CD8-positive, alpha-beta memory T cell (primary cell): ENCODE data around the gene DYNC2H1. TPM values are rescaled to one million over a fixed set of nuclear protein-coding genes. Genes with fewer than 3 reads are reported as not detected.

Experiments
- CTCF ChIA-PET: fragments of 350-600 bp; sonication (Branson Sonifier 250); formaldehyde crosslinking; loops from one replicate; lab custom pipeline; 2021; ENCODE audit warnings: antibody characterized with exemption; lab: Charles Lee
- POLR2A ChIA-PET: fragments of 350-600 bp; sonication (Branson Sonifier 250); formaldehyde crosslinking; loops from one replicate; lab custom pipeline; 2021; ENCODE audit warnings: antibody characterized with exemption; lab: Charles Lee
- DNase-seq, 5 donors: peaks; one replicate each; pipeline versions ENCODE4 v3.0.0 to v3.0.0-alpha.2; 2020 to 2022; ENCODE audit warnings: mixed read lengths in 1 of 5
- H3K27ac ChIP-seq: one replicate; pipeline ENCODE4 v1.7.0; 2013; ENCODE audit warnings: low read depth, mild to moderate bottlenecking, low read length, moderate library complexity
- H3K27me3 ChIP-seq: 2 replicates; pipeline ENCODE4 v1.7.0; 2013; ENCODE audit warnings: low read length, mild to moderate bottlenecking; ENCODE audit not compliant: insufficient read depth, poor library complexity, severe bottlenecking
- H3K36me3 ChIP-seq: 2 replicates; pipeline ENCODE4 v1.7.0; 2013; ENCODE audit warnings: mild to moderate bottlenecking, low read length, moderate library complexity; ENCODE audit not compliant: insufficient read depth
- H3K4me1 ChIP-seq: 2 replicates; pipeline ENCODE4 v1.7.0; 2013; ENCODE audit warnings: mild to moderate bottlenecking, low read length, moderate library complexity; ENCODE audit not compliant: insufficient read depth
- H3K4me3 ChIP-seq: 2 replicates; pipeline ENCODE4 v1.7.0; 2013; ENCODE audit warnings: mild to moderate bottlenecking, low read length
- H3K9me3 ChIP-seq: 2 replicates; pipeline ENCODE4 v1.7.0; 2013; ENCODE audit warnings: mild to moderate bottlenecking, low read length
- H3K27ac Mint-ChIP-seq, 8 donors: one replicate each; pipeline ENCODE4 v1.8.0; 2020 to 2021; ENCODE audit warnings: mixed read lengths in 8 of 8, mild to moderate bottlenecking in 6 of 8, inconsistent platforms in 3 of 8, moderate library complexity in 3 of 8
- H3K27me3 Mint-ChIP-seq, 2 donors: one replicate each; pipeline ENCODE4 v1.8.0; 2020 to 2021; ENCODE audit warnings: mixed read lengths in 2 of 2, mild to moderate bottlenecking in 1 of 2, moderate library complexity in 1 of 2
- H3K36me3 Mint-ChIP-seq, 3 donors: one replicate each; pipeline ENCODE4 v1.8.0; 2020 to 2021; ENCODE audit warnings: mixed read lengths in 3 of 3, inconsistent platforms in 1 of 3, mild to moderate bottlenecking in 1 of 3
- H3K4me1 Mint-ChIP-seq, 3 donors: one replicate each; pipeline ENCODE4 v1.8.0; 2020 to 2021; ENCODE audit warnings: mixed read lengths in 3 of 3, inconsistent platforms in 1 of 3, mild to moderate bottlenecking in 1 of 3
- H3K4me3 Mint-ChIP-seq, 7 donors: one replicate each; pipeline ENCODE4 v1.8.0; 2020 to 2021; ENCODE audit warnings: mixed read lengths in 7 of 7, mild to moderate bottlenecking in 6 of 7, moderate library complexity in 4 of 7, inconsistent platforms in 2 of 7
- H3K9me3 Mint-ChIP-seq, 5 donors: one replicate each; pipeline ENCODE4 v1.8.0; 2020 to 2022; ENCODE audit warnings: mixed read lengths in 5 of 5, mild to moderate bottlenecking in 3 of 5, moderate library complexity in 2 of 5, inconsistent platforms in 1 of 5
- polyA plus RNA-seq: library from polyadenylated mRNA; unstranded; fragments of 300-500 nt; fragmentation: Illumina TruSeq; gene quantifications from one replicate; pipeline ENCODE4 v1.2.3, GENCODE V29; 2021
- total RNA-seq, 2 experiments: library from RNA; stranded (reverse); gene quantifications; one replicate each; pipeline ENCODE4 v1.2.3, GENCODE V29; 2021

Gene DYNC2H1
- total and polyA plus RNA-seq, 3 experiments from 2014 or later: 1.1 to 2.9 (median 2.4) TPM

DNA sequence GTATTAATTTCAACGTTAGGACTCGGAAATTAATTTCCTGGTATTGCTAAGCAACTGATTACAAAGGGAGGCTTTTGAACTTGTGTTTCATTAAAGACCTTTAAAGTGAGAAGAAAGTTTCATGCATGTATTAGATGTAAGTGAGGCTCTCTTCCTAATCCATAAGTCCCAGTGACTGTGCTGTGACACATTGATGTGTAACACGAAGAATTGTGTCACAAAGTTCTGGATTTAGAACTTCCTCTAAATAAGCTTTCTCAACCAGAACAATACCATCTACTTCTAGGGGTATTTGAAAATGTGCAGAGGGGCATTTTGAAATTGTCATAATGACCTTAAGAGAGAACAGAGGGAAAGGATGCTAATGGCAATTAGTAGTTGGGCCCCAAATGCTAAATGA is 31.7 kb upstream of the DYNC2H1 start:
- Histone ChIP-seq H3K27me3 (no peaks in the 10 kb centered on the region), H3K27ac (no peak overlapping the region), H3K4me1 (no peaks in the 10 kb centered on the region), H3K36me3 (no peaks in the 10 kb centered on the region), H3K4me3 (no peak overlapping the region), H3K9me3 (no peaks in the 10 kb centered on the region)
- H3K4me3 Mint-ChIP-seq: no peak overlapping the region
- POLR2A ChIA-PET: interaction anchor here (0.6 kb wide), 1 partner anchor 763 kb away, joined by 3 read pairs; no protein-coding TSS in a partner anchor
- H3K4me1 Mint-ChIP-seq: peaks cover 3 to 8% (median 4%) of the 10 kb centered on the region in 3 donors
- no peak overlapping the region for H3K27ac Mint-ChIP-seq
- CTCF ChIA-PET: no interaction called here
- H3K36me3 Mint-ChIP-seq: peaks cover 19 to 78% (median 21%) of the 10 kb centered on the region in 3 donors
- H3K9me3 Mint-ChIP-seq: no peaks in the 10 kb centered on the region
- DNase-seq: no peak
- H3K27me3 Mint-ChIP-seq: no peaks in the 10 kb centered on the region

DNA sequence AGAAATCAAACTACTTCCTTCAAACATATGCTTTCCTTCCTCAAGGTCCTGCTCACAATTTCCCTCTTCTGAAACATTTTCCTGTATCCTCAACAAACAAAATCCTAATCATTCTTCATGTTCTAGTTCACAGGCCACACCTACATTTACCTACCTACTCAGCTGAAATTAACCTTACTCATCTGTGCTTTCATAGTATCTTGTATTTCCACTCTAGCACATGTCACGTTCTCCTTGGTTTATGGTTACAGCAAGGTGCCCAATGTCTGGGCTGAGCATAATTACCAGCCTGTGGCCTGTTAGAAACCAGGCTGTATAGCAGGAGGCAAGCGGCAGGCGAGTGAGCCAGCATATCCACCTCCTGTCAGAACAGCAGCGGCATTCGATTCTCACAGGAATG is 30.5 kb upstream of the DYNC2H1 start:
- POLR2A ChIA-PET: no interaction called here
- Mint-ChIP-seq H3K9me3 (no peaks in the 10 kb centered on the region), H3K27ac (peak overlapping the region in 2 of 8 donors; percentile 0 to 24), H3K4me3 (no peak overlapping the region), H3K27me3 (no peaks in the 10 kb centered on the region), H3K36me3 (peaks cover 19 to 78% (median 21%) of the 10 kb centered on the region in 3 donors), H3K4me1 (peaks cover 2 to 4% (median 3%) of the 10 kb centered on the region in 3 donors)
- no peaks in the 10 kb centered on the region for H3K4me1 ChIP-seq
- no peaks in the 10 kb centered on the region for H3K27me3 ChIP-seq
- H3K27ac ChIP-seq: no peak overlapping the region
- H3K4me3 ChIP-seq: no peak overlapping the region
- no peak for DNase-seq
- CTCF ChIA-PET: no interaction called here
- H3K9me3 ChIP-seq: no peaks in the 10 kb centered on the region
- H3K36me3 ChIP-seq: no peaks in the 10 kb centered on the region

DNA sequence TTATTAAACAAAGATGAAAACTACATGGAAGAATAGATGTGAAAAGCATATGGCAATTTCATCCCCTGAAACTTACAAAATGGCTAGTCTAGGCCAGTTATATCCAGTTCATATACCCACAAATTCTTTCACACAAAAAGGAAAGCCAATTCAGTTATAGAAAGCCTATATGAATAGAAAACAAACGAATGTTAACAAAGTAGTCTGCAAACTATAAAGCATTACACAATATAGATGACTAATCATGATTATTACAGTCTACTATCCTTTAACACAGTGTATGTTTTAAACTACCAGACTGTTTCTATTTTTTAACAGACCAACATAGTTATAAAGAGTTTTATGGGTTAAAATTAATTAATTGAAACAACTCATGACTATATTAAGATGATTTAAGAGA is 29.4 kb upstream of the DYNC2H1 start:
- Histone ChIP-seq H3K27me3 (no peaks in the 10 kb centered on the region), H3K4me3 (no peak overlapping the region), H3K36me3 (no peaks in the 10 kb centered on the region), H3K4me1 (no peaks in the 10 kb centered on the region), H3K27ac (no peak overlapping the region), H3K9me3 (no peaks in the 10 kb centered on the region)
- Mint-ChIP-seq H3K36me3 (peaks cover 19 to 79% (median 19%) of the 10 kb centered on the region in 3 donors), H3K27ac (no peak overlapping the region), H3K4me1 (peaks cover 0 to 12% (median 7%) of the 10 kb centered on the region in 3 donors), H3K4me3 (no peak overlapping the region), H3K27me3 (no peaks in the 10 kb centered on the region), H3K9me3 (no peaks in the 10 kb centered on the region)
- ChIA-PET CTCF (no interaction called here), POLR2A (no interaction called here)
- DNase-seq: no peak

DNA sequence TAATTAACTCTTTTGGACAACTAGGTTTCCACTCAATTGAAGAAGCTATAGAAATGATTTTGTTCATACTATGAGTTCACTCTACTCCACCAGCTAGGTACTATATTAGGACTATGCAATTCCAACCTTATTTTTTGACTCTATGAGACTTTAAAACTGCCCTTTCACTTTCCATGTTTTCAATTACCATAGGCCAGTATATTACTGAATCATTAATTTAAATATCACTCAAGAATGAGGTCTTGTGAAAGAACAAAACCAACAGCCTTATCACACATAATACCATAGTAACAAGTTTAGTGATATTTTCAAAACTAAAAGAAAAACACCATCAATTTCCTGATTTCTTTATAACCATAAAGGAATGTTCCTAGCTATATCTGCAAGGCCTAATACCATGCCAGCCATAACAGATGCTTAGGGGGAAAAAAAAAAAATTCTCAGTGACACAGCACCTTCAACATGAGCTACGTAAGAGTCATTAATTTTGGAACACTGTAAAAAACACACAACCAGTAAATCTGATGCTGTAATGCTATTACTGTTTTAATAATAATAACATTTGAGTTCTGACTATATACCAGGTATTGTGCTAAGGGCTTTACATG is 23.4 kb upstream of the DYNC2H1 start:
- no peaks in the 10 kb centered on the region for H3K9me3 ChIP-seq
- Mint-ChIP-seq H3K36me3 (peaks cover 3 to 46% (median 10%) of the 10 kb centered on the region in 3 donors), H3K4me1 (peaks cover 33 to 51% (median 40%) of the 10 kb centered on the region in 3 donors), H3K4me3 (no peak overlapping the region), H3K27me3 (no peaks in the 10 kb centered on the region), H3K27ac (peak overlapping the region in 1 of 8 donors; percentile 6), H3K9me3 (no peaks in the 10 kb centered on the region)
- H3K36me3 ChIP-seq: no peaks in the 10 kb centered on the region
- no peak for DNase-seq
- H3K4me1 ChIP-seq: peaks cover 8% of the 10 kb centered on the region
- H3K4me3 ChIP-seq: no peak overlapping the region
- CTCF ChIA-PET: no interaction called here
- no peak overlapping the region for H3K27ac ChIP-seq
- no peaks in the 10 kb centered on the region for H3K27me3 ChIP-seq
- POLR2A ChIA-PET: no interaction called here

DNA sequence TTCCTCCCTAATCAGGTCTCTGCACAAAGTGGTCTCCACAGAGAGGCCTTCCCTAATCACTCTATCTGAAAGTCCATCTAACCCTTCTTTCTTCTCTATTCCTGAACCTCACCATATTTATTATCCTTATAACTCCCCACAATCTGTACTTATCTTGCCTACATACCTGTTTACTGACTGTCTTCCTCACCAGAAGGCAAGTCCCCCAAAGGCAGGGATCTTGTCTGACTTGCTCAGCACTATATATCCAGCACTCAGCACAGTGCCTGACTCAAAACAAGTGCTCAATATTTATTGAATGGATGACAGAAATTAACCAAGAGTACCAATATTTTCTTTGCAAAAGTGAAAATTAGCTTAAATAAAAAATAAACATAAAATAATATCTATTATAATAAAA is 22.8 kb upstream of the DYNC2H1 start:
- Histone ChIP-seq H3K27ac (no peak overlapping the region), H3K4me3 (no peak overlapping the region), H3K36me3 (no peaks in the 10 kb centered on the region), H3K9me3 (no peaks in the 10 kb centered on the region), H3K27me3 (no peaks in the 10 kb centered on the region), H3K4me1 (peaks cover 11% of the 10 kb centered on the region)
- Mint-ChIP-seq H3K27ac (peak overlapping the region in 2 of 8 donors; percentile 48 to 70), H3K36me3 (peaks cover 3 to 44% (median 10%) of the 10 kb centered on the region in 3 donors), H3K4me1 (peaks cover 36 to 56% (median 45%) of the 10 kb centered on the region in 3 donors), H3K27me3 (no peaks in the 10 kb centered on the region), H3K9me3 (no peaks in the 10 kb centered on the region), H3K4me3 (peak overlapping the region in 1 of 7 donors; percentile 30)
- DNase-seq: no peak
- CTCF ChIA-PET: interaction anchor here (0.6 kb wide), 1 partner anchor 24 kb away, joined by 3 read pairs; no protein-coding TSS in a partner anchor
- POLR2A ChIA-PET: no interaction called here

DNA sequence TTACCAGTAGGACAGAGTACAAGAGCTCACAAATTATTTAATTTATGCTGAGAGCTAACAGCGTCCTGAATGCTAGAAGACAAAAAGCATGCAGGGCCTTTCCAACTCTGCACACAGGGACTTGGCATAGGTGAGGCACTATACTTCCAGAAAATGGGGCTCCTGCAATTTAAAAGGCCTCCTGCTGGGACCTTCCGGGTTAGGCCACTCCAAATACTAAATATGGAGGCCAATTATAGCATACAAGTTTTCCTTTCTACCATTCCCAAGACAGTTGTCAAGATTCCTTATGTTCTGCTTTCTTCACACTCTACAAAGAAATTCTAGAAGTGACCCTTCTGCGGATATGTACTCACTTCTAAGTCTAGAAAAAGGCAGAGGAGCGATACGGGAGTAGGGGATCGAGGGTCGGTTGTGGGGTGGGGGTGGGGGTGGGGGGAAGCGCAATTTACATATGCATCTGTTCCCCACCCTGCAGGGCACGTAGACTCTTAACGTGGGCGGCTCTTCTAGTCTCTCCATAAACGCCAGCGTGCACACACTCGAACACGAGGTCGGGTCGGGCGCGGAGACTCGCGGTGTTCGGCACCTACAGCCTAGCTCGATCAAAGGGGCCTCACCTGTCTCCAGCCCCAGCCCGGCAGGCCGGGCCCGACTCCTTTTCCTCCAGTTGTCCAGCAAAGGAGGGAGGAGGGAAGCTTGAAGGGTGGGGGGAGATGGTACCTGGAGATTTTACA is 18.0 kb upstream of the DYNC2H1 start:
- no peaks in the 10 kb centered on the region for H3K36me3 ChIP-seq

DNA sequence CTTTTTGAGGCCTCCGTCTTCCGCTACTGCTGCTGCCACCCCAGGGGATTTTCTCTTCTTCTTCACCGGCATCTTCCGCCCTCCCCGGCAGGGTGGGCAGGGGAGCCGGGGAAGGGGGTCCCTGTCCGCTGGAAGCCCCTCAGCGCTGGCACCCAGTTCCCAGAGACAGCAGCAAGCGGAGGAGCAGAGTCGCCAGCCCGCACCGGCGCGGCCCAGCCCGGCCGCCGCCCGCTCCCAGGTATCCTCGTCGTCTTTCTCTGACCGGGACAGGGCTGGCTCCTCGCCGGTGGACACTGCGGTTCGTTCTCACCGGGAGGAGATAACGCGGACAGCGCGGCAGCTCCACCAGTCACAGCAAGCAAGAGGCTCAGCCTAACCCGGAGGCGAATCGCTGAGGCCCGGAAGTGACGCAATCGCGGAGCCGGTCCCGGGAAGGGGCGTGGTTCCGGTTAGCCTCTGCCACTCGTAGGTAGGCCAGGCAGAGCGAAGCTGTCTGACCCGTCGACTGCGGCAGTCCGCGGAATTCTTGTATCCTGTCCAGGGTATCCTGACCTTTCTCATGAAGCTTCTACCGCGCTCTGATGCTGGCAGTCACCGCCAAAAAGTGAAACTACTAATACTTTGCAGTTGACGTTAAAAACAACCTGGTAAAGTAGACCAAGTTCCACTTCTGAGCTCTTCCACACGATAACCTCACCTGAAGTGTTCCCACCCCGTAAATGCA is 17.3 kb upstream of the DYNC2H1 start, which contains the start of gene DCUN1D5:
TSS of gene DCUN1D5 (minus strand) at position 360 of the 724 bp plus-strand sequence. CDS start at position 72, 288 bp downstream.
- ChIA-PET POLR2A (interaction anchor here (1.6 kb wide), 1 partner anchor 17 kb away, joined by 27 read pairs; the partner anchor contains the start of gene DYNC2H1), CTCF (interaction anchor here (1.1 to 3.5 kb wide), 2 partner anchors 15 to 17 kb away, joined by 5 to 19 read pairs; partner anchors contain the start of gene DYNC2H1)
- Histone ChIP-seq H3K9me3 (no peaks in the 10 kb centered on the region), H3K4me3 (peak within 1 kb of the TSS; percentile 69), H3K27ac (peak within 1 kb of the TSS; percentile 77), H3K4me1 (peaks cover 17% of the 10 kb centered on the region), H3K36me3 (no peaks in the 10 kb centered on the region), H3K27me3 (peaks cover 6% of the 10 kb centered on the region)
- peak within 1 kb of the TSS; percentile 84 to 97 (median 93) for H3K4me3 Mint-ChIP-seq
- H3K27ac Mint-ChIP-seq: peak within 1 kb of the TSS; percentile 85 to 99 (median 98)
- peaks cover 28 to 40% (median 37%) of the 10 kb centered on the region in 3 donors for H3K4me1 Mint-ChIP-seq
- peaks cover 14 to 38% of the 10 kb centered on the region in 2 donors for H3K27me3 Mint-ChIP-seq
- peak; percentile 91 to 96 (median 92) for DNase-seq
- peaks cover 5 to 20% (median 11%) of the 10 kb centered on the region in 3 donors for H3K36me3 Mint-ChIP-seq
- H3K9me3 Mint-ChIP-seq: no peaks in the 10 kb centered on the region

More for the DNA sequence above, 18.0 kb upstream of the DYNC2H1 start:
- DNase-seq: peak in 4 of 5 donors; percentile 7 to 58 (median 27)
- peak overlapping the region; percentile 84 to 97 (median 93) for H3K4me3 Mint-ChIP-seq
- CTCF ChIA-PET: interaction anchor here (3.5 kb wide), 1 partner anchor 18 kb away, joined by 19 read pairs; the partner anchor contains the start of gene DYNC2H1
- H3K27ac ChIP-seq: peak overlapping the region; percentile 77
- H3K9me3 ChIP-seq: no peaks in the 10 kb centered on the region
- H3K9me3 Mint-ChIP-seq: no peaks in the 10 kb centered on the region
- peaks cover 5% of the 10 kb centered on the region for H3K27me3 ChIP-seq
- peaks cover 5 to 24% (median 11%) of the 10 kb centered on the region in 3 donors for H3K36me3 Mint-ChIP-seq
- POLR2A ChIA-PET: interaction anchor here (1.0 to 1.6 kb wide), 2 partner anchors 18 kb away, joined by 3 to 27 read pairs; partner anchors contain the start of gene DYNC2H1
- H3K27me3 Mint-ChIP-seq: peaks cover 10 to 31% of the 10 kb centered on the region in 2 donors
- peaks cover 31 to 45% (median 41%) of the 10 kb centered on the region in 3 donors for H3K4me1 Mint-ChIP-seq
- peak overlapping the region; percentile 85 to 99 (median 98) for H3K27ac Mint-ChIP-seq
- peaks cover 17% of the 10 kb centered on the region for H3K4me1 ChIP-seq
- peak overlapping the region; percentile 69 for H3K4me3 ChIP-seq
